HCT116 (cell line): ENCODE results near the gene AP1B1. TPM values are rescaled to one million over a fixed set of nuclear protein-coding genes. Genes with fewer than 3 reads are reported as not detected.

Source experiments
- ATAC-seq: fragments of 200-7000 bp; cut with Tn5 transposase; 2 replicates; pipeline ENCODE4 v1.9.1; 2020; ENCODE audit warnings: mild to moderate bottlenecking, moderate library complexity
- BruUV-seq: library from RNA; stranded (reverse); fragments of 400-500 nt; replicated peaks from 2 replicates; lab custom pipeline; 2021; lab: Mats Ljungman, UMichigan
- CTCF ChIA-PET: fragments of 300-600 bp; sonication (Branson Sonifier 250); formaldehyde crosslinking; loops from one replicate; lab custom pipeline; 2021; ENCODE audit warnings: antibody characterized with exemption; lab: Charles Lee
- POLR2A ChIA-PET: fragments of 300-600, 350-600 bp; sonication (Branson Sonifier 250); formaldehyde crosslinking; loops from one replicate; lab custom pipeline; 2021; ENCODE audit warnings: antibody characterized with exemption; lab: Charles Lee
- RAD21 ChIA-PET, 2 experiments: fragments of 300-600 bp; sonication (Branson Sonifier 250); formaldehyde crosslinking; loops; one replicate each; lab custom pipeline; 2023; ENCODE audit warnings: low total read pairs in 2 of 2; ENCODE audit not compliant: uncharacterized antibody in 2 of 2, unreplicated experiment in 2 of 2, low non-redundant PET in 1 of 2; lab: Charles Lee
- DNase-seq: peaks from one replicate; pipeline ENCODE4 v3.0.0-alpha.2; 2010; ENCODE audit warnings: low read depth, low spot score
- H2AFZ ChIP-seq: fragments of 200-600 bp; shearing (Covaris generic), sonication (generic); 2 replicates; pipeline ENCODE4 v1.6.1; 2017; ENCODE audit warnings: low read depth, mixed run types, mixed read lengths, antibody characterized with exemption, low read length; ENCODE audit not compliant: poor library complexity, severe bottlenecking
- H3K27ac ChIP-seq: 2 replicates; pipeline ENCODE4 v1.5.1; 2012; ENCODE audit warnings: low read depth, low read length
- H3K27me3 ChIP-seq: fragments of 200-600 bp; sonication (generic); 2 replicates; pipeline ENCODE4 v1.6.1; 2016; ENCODE audit warnings: mixed run types, low read length, mixed read lengths; ENCODE audit not compliant: insufficient read depth
- H3K36me3 ChIP-seq, 2 experiments: fragments of 200-500 bp in 1 of 2; fragments of 200-600 bp in 1 of 2; sonication (Bioruptor generic) in 1 of 2; sonication (generic) in 1 of 2; 2 replicates each; pipeline versions ENCODE4 v1.5.1 to v1.6.1; 2014 to 2016; ENCODE audit warnings: low read length in 2 of 2, inconsistent platforms in 1 of 2, mixed read lengths in 1 of 2, mixed run types in 1 of 2; ENCODE audit not compliant: insufficient read depth in 2 of 2, control insufficient read depth in 1 of 2
- H3K4me1 ChIP-seq, 2 experiments: fragments of 200-600 bp in 1 of 2; sonication (generic) in 1 of 2; 2 replicates each; pipeline versions ENCODE4 v1.5.1 to v1.6.1; 2012 to 2017; ENCODE audit warnings: low read length in 2 of 2, inconsistent platforms in 1 of 2, mild to moderate bottlenecking in 1 of 2, mixed read lengths in 1 of 2, mixed run types in 1 of 2, moderate library complexity in 1 of 2; ENCODE audit not compliant: insufficient read depth in 2 of 2, control insufficient read depth in 1 of 2
- H3K4me2 ChIP-seq: fragments of 200-600 bp; sonication (generic); 2 replicates; pipeline ENCODE4 v1.6.1; 2017; ENCODE audit warnings: mixed run types, low read length, mixed read lengths
- H3K4me3 ChIP-seq, 2 experiments: fragments of 200-600 bp in 1 of 2; sonication (generic) in 1 of 2; replicated peaks in 1 of 2; 2 replicates each; pipeline ENCODE4 v1.5.1; 2011 to 2016; ENCODE audit warnings: low read length in 2 of 2, control low read depth in 1 of 2, low read depth in 1 of 2, mild to moderate bottlenecking in 1 of 2, mixed read lengths in 1 of 2, mixed run types in 1 of 2
- H3K79me2 ChIP-seq: fragments of 200-600 bp; sonication (generic); 2 replicates; pipeline ENCODE4 v1.6.1; 2017; ENCODE audit warnings: mild to moderate bottlenecking, mixed run types, low read length, moderate library complexity, mixed read lengths; ENCODE audit not compliant: insufficient read depth
- H3K9ac ChIP-seq: fragments of 200-600 bp; sonication (generic); 2 replicates; pipeline ENCODE4 v1.6.1; 2016; ENCODE audit warnings: low read length, mixed read lengths
- H3K9me2 ChIP-seq: fragments of 200-600 bp; sonication (generic), shearing (Covaris generic); 2 replicates; pipeline ENCODE4 v1.6.1; 2017; ENCODE audit warnings: mixed run types, mild to moderate bottlenecking, moderate library complexity; ENCODE audit not compliant: insufficient read depth
- H3K9me3 ChIP-seq, 2 experiments: fragments of 200-500 bp in 1 of 2; fragments of 200-600 bp in 1 of 2; sonication (Bioruptor generic) in 1 of 2; sonication (generic) in 1 of 2; 2 replicates each; pipeline ENCODE4 v1.6.1; 2014 to 2017; ENCODE audit warnings: low read length in 2 of 2, mixed read lengths in 2 of 2, inconsistent platforms in 1 of 2, low read depth in 1 of 2, mild to moderate bottlenecking in 1 of 2, mixed run types in 1 of 2, moderate library complexity in 1 of 2; ENCODE audit not compliant: control insufficient read depth in 1 of 2, insufficient read depth in 1 of 2
- H4K20me1 ChIP-seq: fragments of 200-600 bp; sonication (generic), shearing (Covaris generic); 2 replicates; pipeline ENCODE4 v1.6.1; 2017; ENCODE audit warnings: mixed run types, mild to moderate bottlenecking, moderate library complexity; ENCODE audit not compliant: insufficient read depth
- CBX3 ChIP-seq: IDR thresholded peaks from 2 replicates; pipeline ENCODE4 v1.6.1; 2012; ENCODE audit warnings: low read depth
- CEBPB ChIP-seq: IDR thresholded peaks from 2 replicates; pipeline ENCODE4 v1.6.1; 2012; ENCODE audit warnings: low read depth
- EZH2phosphoT487 ChIP-seq: fragments of 200-600 bp; IDR thresholded peaks from 2 replicates; pipeline ENCODE4 v1.6.1; 2018; ENCODE audit warnings: antibody characterized with exemption, borderline replicate concordance
- POLR2AphosphoS5 ChIP-seq: IDR thresholded peaks from 2 replicates; pipeline ENCODE4 v1.6.1; 2011; ENCODE audit warnings: mild to moderate bottlenecking, low read depth, low read length, moderate library complexity
- RAD21 ChIP-seq: IDR thresholded peaks from 2 replicates; pipeline ENCODE4 v1.6.1; 2012; ENCODE audit warnings: low read depth, mild to moderate bottlenecking
- intact Hi-C: fragments of 100-400 bp; cut with micrococcal nuclease; formaldehyde crosslinking; loops from 2 replicates; pipeline ENCODE4 v1.10.0; 2022
- total RNA-seq: library from RNA; stranded (reverse); gene quantifications from one replicate; pipeline ENCODE4 v1.2.1, GENCODE V29; 2021; ENCODE audit not compliant: unreplicated experiment
- TF ChIP-seq, protein P1 (sequence below), 3 experiments: fragments of 200-600 bp in 1 of 3; sonication (generic) in 1 of 3; IDR thresholded peaks in 2 of 3; conservative IDR thresholded peaks in 1 of 3; 2 replicates each; pipeline ENCODE4 v1.5.1; 2012 to 2017; ENCODE audit warnings: low read depth in 2 of 3, low read length in 2 of 3, antibody characterized with exemption in 1 of 3, borderline replicate concordance in 1 of 3, control low read depth in 1 of 3, mild to moderate bottlenecking in 1 of 3, mixed read lengths in 1 of 3, mixed run types in 1 of 3, moderate library complexity in 1 of 3; ENCODE audit not compliant: insufficient read depth in 1 of 3
- TF ChIP-seq, protein P2 (sequence below): IDR thresholded peaks from 2 replicates; pipeline ENCODE4 v1.6.1; 2012; ENCODE audit warnings: low read depth

Gene AP1B1
- total RNA-seq, 1 experiment from 2014 or later: 60.4 TPM

DNA sequence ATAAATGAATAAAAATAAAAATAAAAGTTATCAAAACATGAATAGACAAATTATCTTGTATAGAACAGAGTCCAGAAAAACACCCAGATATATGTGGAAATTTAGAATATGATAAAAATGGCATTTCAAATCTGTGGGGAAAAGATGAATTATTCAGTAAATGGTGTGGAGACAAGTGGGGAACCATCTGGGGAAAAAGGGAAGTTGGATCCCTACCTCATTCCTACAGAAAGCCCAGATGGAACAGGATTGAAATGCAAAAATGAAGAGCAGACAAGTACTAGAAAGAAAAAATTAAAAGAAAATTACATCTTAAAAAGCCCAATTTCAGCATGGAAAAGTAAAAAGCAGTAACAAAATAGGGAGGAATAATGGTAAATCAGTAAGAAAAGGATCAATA, 64.7 kb downstream of the AP1B1 start (continued):
- no peak for TF ChIP-seq EZH2phosphoT487

DNA sequence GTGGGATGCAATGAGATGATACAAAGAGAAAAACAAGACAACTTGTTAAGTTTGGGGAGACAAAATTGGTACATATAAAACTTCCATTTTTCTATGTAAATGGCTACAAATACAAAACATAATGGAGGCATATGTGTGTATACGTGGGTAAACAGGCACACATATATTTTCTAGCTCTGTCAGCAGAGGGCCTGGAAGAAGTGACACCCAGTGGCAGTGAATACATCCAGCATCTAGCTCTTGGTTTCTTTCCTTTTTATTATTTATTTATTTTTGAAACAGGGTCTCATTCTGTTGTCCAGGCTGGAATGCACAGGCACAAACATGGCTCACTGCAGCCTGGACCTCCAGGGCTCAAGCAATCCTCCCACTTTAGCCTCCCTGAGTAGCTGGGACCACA, 67.8 kb downstream of the AP1B1 start:
- Histone ChIP-seq H3K36me3 (no peaks in the 10 kb centered on the region), H3K27ac (no peak overlapping the region), H2AFZ (no peak overlapping the region), H3K9me2 (no peaks in the 10 kb centered on the region), H4K20me1 (no peaks in the 10 kb centered on the region), H3K4me3 (no peak overlapping the region), H3K4me2 (0 out of 2 replicates have a peak overlapping the region, but pooled peaks have one; percentile 9), H3K79me2 (no peaks in the 10 kb centered on the region), H3K27me3 (no peaks in the 10 kb centered on the region), H3K4me1 (peaks cover 0 to 6% of the 10 kb centered on the region in 2 experiments; a peak in 1 of 4 replicates), H3K9me3 (no peaks in the 10 kb centered on the region), H3K9ac (no peak overlapping the region)
- BruUV-seq: no TSS peak
- CTCF ChIA-PET: interaction anchor here (0.8 to 1.5 kb wide), 4 partner anchors 10 to 115 kb away, joined by 3 to 4 read pairs (median 3); partner anchors contain the start of genes EMID1 and GAS2L1
- peak; percentile 82 for ATAC-seq
- TF ChIP-seq CBX3: no peak
- TF ChIP-seq, protein P1, sequence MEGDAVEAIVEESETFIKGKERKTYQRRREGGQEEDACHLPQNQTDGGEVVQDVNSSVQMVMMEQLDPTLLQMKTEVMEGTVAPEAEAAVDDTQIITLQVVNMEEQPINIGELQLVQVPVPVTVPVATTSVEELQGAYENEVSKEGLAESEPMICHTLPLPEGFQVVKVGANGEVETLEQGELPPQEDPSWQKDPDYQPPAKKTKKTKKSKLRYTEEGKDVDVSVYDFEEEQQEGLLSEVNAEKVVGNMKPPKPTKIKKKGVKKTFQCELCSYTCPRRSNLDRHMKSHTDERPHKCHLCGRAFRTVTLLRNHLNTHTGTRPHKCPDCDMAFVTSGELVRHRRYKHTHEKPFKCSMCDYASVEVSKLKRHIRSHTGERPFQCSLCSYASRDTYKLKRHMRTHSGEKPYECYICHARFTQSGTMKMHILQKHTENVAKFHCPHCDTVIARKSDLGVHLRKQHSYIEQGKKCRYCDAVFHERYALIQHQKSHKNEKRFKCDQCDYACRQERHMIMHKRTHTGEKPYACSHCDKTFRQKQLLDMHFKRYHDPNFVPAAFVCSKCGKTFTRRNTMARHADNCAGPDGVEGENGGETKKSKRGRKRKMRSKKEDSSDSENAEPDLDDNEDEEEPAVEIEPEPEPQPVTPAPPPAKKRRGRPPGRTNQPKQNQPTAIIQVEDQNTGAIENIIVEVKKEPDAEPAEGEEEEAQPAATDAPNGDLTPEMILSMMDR (IDR thresholded peaks at IDR 0.05 in 2 of 3, conservative IDR thresholded peaks at IDR 0.05 in 1 of 3; ENCODE audit: borderline replicate concordance in 1 of 3, insufficient read depth in 1 of 3, low read depth in 2 of 3, low read length in 2 of 3): peak; percentile 38 to 58 (median 44)
- peak; percentile 45 for TF ChIP-seq RAD21
- TF ChIP-seq POLR2AphosphoS5: no peak
- no peak for TF ChIP-seq CEBPB
- TF ChIP-seq, protein P2, sequence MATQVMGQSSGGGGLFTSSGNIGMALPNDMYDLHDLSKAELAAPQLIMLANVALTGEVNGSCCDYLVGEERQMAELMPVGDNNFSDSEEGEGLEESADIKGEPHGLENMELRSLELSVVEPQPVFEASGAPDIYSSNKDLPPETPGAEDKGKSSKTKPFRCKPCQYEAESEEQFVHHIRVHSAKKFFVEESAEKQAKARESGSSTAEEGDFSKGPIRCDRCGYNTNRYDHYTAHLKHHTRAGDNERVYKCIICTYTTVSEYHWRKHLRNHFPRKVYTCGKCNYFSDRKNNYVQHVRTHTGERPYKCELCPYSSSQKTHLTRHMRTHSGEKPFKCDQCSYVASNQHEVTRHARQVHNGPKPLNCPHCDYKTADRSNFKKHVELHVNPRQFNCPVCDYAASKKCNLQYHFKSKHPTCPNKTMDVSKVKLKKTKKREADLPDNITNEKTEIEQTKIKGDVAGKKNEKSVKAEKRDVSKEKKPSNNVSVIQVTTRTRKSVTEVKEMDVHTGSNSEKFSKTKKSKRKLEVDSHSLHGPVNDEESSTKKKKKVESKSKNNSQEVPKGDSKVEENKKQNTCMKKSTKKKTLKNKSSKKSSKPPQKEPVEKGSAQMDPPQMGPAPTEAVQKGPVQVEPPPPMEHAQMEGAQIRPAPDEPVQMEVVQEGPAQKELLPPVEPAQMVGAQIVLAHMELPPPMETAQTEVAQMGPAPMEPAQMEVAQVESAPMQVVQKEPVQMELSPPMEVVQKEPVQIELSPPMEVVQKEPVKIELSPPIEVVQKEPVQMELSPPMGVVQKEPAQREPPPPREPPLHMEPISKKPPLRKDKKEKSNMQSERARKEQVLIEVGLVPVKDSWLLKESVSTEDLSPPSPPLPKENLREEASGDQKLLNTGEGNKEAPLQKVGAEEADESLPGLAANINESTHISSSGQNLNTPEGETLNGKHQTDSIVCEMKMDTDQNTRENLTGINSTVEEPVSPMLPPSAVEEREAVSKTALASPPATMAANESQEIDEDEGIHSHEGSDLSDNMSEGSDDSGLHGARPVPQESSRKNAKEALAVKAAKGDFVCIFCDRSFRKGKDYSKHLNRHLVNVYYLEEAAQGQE: no peak
- RAD21 ChIA-PET: no interaction called here
- DNase-seq: no peak
- intact Hi-C loops: no loop called here
- POLR2A ChIA-PET: interaction anchor here (0.6 kb wide), 1 partner anchor 10 kb away, joined by 3 read pairs; no protein-coding TSS in a partner anchor
